GM18867 (cell line): ENCODE data around the gene WASF2.
"Not testable (repeated sequence)": the region's sequence is repeated elsewhere in the genome, so short reads cannot be mapped to it uniquely, and the experiment has no call there.

ENCODE experiments used
- ATAC-seq: cut with Tn5 transposase; IDR thresholded peaks from one replicate; pipeline ENCODE4 v1.9.1; 2021; ENCODE audit warnings: mild to moderate bottlenecking, moderate library complexity; ENCODE audit not compliant: unreplicated experiment

WASF2 gene, protein sequence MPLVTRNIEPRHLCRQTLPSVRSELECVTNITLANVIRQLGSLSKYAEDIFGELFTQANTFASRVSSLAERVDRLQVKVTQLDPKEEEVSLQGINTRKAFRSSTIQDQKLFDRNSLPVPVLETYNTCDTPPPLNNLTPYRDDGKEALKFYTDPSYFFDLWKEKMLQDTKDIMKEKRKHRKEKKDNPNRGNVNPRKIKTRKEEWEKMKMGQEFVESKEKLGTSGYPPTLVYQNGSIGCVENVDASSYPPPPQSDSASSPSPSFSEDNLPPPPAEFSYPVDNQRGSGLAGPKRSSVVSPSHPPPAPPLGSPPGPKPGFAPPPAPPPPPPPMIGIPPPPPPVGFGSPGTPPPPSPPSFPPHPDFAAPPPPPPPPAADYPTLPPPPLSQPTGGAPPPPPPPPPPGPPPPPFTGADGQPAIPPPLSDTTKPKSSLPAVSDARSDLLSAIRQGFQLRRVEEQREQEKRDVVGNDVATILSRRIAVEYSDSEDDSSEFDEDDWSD

DNA sequence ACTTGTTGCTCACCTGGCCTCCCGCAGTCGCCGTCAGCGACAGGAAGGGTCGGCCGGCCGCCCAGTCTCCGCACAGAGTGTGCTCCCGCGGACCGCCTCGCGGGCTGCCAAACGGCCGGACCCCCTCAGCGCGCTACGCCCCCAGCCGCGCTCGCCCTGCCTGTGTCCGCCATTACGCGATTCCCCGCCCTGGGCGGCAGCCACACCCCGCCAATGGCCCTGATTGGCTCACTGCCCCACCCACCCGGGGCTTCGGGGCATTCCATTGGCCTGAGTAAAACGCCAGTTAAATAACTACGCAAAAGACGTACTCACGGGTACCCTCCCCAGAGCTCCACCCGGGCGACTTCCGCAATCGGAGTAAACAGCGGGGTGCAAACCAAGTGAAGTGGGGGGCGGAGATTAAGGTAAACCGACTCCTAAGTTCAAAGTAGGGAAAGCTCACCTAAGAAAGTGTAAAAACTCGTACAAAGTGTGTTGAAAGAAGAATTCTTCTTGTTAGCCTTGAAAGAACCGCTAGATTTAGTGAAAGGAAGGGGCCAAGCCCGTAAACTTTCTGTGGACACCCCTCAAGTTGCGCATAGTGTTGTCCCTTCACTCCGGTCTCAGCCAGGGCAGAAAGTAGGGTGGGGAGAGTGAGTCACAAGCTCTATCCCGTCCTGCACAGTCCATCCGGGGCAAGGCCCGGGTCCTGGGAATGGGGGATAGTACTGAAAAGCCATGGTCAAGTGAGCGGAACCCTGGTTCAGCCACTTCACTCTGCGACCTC is at the start of gene WASF2:
Gene WASF2, minus strand, starts transcription at position 195 of the 769 bp plus-strand sequence. CDS start 61,277 bp downstream, outside the sequence.
- ATAC-seq: peak; percentile 88

- no peak for ATAC-seq
These were observed 48.8 kb upstream of the WASF2 start for GRCh38 chr1:27538793-27539192.

GRCh38 chr1:27538305-27538676 is 48.3 kb upstream of the WASF2 start:
- ATAC-seq: not testable (repeated sequence)

GRCh38 chr1:27536767-27537166 is 46.8 kb upstream of the WASF2 start:
- no peak for ATAC-seq

- no peak for ATAC-seq
These were observed 46.2 kb upstream of the WASF2 start for GRCh38 chr1:27536010-27536757.

DNA sequence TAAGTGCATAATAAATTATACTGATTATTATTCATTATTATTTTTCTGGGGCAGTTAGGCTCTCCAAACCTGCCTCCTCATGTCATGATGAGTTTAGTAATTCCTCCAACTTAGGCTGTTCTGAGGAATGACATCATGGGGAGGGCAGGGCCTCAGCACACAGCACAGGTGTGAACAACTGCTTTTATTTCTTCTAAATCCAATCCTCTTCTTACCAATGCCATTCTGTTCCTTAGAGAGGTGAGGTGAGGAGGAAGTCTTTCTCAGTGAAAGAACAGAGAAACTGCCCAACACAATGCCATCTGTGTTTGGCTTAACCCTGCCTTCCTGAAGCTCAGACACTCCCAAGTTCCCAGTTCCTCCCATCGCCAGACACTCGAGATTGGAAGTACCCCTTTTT is 45.4 kb upstream of the WASF2 start:
- ATAC-seq: no peak

DNA sequence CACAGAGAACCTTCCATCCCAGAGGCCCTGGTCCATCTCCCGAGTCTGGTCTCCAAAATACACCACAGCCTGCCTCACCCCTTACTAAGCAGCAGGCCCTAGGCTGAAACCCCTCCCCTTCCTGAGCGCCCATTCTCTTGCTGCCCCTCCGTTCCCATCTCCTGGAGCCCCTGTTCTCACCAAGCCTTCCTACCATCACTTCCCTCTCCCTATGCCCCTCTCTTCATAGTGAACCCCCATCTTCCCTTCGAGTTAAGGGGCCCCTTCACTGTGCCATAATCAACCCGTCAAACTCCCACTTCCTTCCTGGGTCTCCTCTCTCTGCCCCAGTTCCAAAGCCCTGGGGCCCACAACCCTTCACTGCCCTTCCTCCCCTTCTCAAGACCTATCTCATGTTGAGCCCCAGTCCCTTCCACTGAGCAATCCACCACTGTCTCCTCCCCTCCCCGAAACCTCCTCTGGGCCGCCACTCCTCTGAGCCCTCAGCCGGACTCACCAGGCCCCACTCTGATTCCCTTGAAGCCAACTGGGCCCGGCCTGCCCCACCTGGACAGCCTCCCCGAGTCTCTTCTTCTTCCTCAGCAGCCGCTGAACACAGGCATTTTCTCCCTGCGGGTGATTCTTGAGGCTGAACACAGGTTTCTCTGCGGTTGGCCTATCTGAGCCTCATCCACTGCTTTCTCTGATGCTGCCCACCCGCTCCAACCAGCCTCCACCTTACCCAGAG is 42.2 kb upstream of the WASF2 start:
- no peak for ATAC-seq

DNA sequence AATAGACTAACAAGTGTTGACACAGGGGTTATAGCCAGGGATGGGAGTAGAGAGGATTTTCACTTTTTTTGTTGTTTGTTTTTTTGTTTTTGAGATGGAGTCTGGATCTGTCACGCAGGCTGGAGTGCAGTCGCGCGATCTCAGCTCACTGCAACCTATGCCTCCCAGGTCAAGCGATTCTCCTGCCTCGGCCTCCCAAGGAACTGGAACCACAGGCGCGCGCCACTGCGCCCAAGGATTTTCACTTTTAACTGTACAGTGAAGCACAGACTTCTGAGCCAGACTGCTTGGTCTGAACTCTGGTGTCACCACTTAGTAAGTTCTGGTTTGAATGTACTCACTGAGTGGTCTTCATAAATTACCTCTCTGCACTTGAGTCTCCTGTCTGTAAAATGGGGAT is 40.2 kb upstream of the WASF2 start:
- ATAC-seq: no peak

DNA sequence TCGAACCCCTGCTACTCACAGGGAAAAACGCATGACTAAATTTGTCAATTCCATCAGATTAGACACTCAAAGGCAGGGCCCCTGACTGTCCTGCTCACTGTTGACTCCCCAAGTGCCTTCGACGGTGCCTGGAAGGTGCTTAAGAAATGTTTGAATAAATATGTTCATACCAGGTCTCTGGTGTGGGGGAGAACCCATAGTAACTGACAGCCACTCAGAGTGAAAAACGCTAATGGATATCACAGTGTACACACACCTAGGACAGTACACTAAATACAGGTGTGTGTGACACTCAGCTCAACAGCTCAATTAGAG is 39.7 kb upstream of the WASF2 start:
- no peak for ATAC-seq

- ATAC-seq: no peak
These were observed 39.1 kb upstream of the WASF2 start for GRCh38 chr1:27528818-27529703.

- no peak for ATAC-seq
These were observed 38.2 kb upstream of the WASF2 start for GRCh38 chr1:27527890-27528817.

- ATAC-seq: no peak
These were observed 37.4 kb upstream of the WASF2 start for GRCh38 chr1:27527223-27527889.

- ATAC-seq: no peak
These were observed 36.7 kb upstream of the WASF2 start for GRCh38 chr1:27526569-27527222.

DNA sequence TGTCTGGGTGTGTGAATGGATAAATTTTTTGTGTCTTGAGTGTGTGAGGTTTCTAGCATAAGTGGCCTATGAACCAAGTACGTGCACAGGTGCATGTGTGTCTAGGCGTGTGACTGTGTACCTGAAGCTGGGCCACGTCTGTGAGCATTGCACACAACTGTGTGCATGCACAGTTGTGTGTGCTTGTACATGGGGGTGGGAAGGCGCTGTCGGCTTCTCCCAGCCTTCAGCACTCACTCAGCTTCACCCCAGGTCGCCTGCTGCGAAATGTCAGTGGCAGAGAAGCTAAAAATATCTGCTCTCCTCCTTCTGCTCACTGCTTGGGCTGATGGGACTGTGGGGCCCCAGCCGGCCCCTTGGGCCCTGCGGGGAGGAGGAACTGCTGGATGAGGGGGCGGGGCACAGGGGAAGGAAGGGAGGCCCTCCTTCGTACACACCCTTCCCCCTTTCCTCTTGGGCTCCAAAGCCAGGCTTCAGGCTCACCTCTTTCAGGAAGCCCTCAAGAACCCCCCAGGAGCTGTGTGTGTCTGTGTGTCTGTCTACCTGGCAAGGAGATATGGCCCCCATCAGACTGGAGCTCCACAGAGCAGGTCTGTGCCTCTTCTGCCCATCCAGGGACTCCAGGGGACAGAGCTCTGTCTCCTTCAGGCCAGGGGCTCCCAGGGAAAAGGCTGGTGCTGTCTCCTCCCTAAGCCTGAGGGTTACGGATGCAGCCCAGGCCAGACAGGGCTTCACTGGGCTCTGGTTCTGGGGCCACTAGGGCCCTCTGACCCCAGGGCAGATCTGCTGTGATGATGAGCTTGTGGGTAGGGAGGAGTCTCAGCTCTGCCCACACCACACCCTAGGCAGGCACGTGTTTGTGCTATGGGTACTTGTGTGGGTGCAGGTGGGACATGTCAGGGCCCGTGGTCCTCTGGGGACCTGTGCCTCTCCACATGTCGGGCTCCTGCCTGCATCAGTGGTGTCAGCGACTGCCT is 35.6 kb upstream of the WASF2 start:
- no peak for ATAC-seq

GRCh38 chr1:27523337-27524020 is 33.5 kb upstream of the WASF2 start:
- no peak for ATAC-seq
